GM11168 (cell line): ENCODE measurements around the gene RENBP.

Source experiments
- in situ Hi-C: fragments of 300-500 bp; cut with MboI; formaldehyde crosslinking; loops from one replicate; pipeline ENCODE4 v1.12.0; 2022; ENCODE audit warnings: low sequenced_read_pairs; ENCODE audit not compliant: unreplicated experiment

Gene RENBP

DNA sequence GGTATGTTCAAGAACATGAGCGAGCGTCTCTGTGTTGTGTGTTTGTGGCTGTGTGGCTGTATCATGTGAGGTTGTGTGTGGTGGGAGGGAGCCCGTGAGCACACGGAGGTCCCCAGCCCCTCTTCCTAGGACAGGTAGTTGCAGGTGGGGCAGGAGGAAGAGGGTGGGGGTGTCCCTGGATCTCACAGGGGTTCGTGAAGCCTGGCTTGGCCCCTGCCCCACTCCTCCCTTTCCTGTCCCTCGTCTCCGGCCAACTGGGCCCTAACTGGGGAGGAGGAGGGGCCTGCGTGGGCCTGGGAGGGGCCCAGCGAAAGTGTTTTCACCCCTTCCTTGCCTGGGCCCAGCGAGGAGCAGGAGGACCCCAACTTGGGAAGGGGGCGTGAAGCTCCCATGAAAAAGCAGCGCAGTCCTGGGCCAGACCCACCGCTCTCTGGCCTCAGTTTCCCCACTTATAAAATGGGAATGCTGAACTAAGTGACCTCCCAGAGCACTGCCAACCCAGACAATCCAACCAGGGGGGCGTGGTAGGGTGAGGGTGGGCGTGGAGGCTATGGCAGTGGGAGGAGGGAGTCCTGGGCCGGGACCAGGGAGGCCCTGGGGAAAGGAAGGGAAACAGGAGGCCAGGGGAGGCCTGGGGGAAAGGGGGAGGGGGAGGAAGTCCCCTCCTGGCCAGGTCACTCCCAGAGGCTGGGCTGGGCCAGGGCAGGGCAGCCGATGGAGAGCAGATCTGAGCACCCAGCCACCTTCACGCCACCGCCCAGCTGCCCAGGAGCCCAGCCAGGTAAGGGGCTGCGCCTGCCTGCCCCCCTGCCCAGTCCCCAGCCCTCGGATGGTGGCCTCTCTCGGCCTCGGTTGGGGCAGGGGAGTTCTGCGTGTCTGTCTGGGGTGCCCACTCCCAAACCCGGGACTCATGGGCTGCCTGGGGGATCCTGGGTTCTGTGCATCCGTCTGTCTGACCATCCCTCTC lies 40.2 kb downstream of the RENBP start, which contains the start of gene AVPR2:
Gene AVPR2 (plus strand): TSS at position 683 of the 967 bp plus-strand sequence. CDS start 473 bp downstream, outside the sequence.
- in situ Hi-C loops, result no loop called here

DNA sequence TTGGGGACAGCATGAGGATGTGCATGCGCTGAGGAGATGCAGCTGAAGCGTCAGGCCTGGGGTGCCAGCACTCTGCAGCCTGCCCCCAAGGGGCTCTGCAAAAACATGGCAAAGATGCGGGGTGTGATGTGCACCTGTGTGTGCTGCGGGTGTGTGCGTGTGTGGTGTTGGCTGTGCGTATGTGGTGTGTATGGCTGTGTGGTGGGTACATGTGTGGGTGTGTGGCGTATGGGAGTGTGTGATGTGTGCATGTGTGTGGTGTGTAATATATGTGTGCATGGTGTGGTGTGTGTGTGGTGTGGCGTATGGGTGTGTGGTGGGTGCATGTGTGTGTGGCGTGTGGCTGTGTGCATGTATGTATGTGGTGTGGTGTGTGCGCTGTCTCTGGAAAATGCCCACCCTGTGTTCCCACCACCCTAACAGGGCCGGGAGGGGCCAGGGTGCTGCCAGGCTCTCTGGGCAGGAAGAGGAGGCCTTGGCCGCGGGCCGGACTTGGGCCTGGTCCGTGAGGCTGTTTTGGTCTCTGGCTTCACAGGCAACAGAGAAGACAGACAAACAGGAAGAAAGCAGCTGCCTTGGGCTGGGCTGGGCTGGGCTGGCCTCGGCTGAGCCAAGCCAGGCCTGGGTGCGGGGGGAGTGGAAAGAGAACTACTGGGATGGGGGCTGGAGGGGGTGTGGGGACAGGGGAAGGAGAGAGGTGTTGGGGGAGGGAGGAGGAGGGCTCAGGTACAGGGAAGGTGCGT lies 41.0 kb downstream of the RENBP start:
- in situ Hi-C loops, result no loop called here

DNA sequence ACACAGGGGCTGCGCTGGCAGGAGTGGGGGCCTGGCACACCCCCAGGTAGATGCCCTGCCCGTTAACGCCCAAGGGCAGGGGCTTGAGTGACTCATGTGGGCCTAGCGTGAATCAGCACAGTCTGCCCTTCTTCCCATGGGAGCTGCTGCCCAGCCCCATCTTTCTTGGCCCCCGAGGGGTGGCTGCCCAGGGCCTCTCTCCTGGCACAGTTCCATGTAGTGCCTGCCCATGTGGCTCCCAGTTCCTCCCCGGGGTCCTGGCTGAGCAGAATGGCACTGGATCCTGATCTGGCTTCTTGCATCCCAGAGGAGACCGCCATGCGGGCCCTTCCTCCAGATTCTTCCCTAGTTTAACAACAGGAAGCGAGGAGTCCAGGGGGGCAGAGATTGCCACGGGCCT lies 42.1 kb downstream of the RENBP start:
- in situ Hi-C loops, result no loop called here

GRCh38 chrX:153901753-153902140 lies 42.7 kb downstream of the RENBP start:
- in situ Hi-C loops, result no loop called here

DNA sequence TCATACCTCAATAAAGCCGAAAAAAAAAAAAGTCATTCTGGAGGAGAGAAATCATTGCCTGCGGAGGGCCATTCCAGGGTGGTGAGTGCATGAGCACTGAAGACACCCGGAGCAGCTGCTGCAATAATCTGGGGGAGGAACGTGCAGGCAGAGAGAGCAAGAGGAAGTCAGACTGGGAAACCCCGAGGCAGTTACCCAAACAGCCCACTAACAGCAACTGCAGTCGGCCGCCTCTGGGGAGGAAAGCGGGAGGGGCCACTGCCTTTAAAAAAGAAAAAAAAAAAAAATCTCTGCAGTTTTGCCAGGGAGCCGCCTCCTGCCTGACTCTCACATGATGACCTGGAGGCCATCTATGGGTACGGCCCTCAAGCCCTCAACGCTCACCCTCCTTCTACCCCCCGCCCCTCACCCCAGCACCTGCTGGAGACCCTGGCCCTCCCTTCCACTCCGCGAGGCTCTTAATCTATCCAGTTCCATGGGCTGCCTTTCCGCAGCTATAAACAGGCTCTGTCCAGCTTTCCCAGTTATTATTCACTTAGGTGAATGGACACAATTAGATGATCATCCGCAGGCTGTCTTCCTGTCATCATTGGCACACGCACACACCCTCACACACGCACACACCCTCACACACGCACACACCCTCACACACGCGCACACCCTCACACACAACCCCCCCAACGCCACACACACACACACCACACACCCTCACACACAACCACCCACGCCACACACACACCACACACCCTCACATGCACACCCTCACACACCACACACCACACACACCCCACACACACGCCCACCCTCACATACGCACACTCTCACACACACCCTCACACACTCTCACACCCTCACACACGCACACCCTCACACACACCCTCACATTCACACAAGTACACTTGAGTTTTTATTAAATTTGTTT lies 43.4 kb downstream of the RENBP start:
- in situ Hi-C loops, result no loop called here

DNA sequence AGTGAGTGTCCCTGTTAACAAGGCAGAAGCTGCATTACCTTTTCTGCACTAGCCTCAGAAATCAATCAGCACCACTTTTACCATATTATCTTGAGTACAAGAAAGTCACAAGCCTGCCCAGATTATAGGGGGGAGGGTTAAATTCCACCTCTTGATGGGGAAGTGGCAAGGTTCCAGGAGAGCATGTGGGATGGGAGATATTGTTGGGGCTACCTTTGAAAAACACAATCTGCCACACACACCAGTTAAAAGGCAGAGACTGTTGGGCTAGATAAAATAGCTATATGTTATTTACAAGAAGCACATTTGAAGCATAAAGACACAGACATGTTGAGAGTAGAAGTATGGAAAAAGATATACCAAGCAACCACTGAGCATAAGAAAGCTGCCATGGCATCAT lies 46.5 kb downstream of the RENBP start:
- in situ Hi-C loops, result no loop called here

DNA sequence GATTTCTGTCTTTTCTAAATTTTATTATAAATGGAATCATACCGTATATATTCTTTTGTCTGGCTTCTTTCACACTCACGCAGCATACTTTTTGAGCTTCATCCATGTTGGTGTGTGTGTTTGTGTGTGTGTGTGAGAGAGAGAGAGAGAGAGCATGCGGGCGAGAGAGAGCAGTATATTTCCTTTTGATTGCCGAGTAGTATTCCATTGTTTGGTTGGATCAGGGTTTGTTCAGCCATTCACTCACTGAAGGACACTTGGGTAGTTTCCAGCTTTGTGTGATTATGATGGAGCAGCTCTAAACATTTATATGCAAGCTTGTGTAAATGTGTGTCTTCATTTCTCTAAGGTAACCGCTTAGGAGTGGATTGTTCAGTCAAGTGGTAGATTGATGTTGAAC lies 55.3 kb downstream of the RENBP start:
- in situ Hi-C loops, result no loop called here

- in situ Hi-C loops, result no loop called here
Measured at GRCh38 chrX:153888344-153888743, 56.1 kb downstream of the RENBP start.

DNA sequence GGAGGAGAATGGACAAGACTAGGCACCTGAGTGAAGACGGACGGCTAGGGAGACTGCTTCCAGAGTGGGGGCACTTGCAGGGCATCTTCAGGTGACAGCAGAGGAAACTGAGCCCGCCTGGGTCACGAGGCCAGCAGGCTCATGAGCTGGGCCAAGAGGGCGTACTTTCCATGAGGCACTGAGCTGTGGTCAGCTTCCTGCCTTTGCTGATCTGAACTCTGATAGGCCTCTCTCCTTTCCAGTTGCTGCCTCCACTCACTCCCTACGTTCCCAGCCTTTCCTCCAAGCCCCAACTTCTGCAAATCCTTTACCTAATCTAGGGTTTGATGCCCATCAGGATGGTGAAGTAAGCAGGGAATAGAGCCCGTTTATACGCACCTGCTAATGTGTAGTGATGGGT lies 57.1 kb downstream of the RENBP start:
- in situ Hi-C loops, result no loop called here

- in situ Hi-C loops, result no loop called here
Measured at GRCh38 chrX:153886915-153887314, 57.5 kb downstream of the RENBP start.

GRCh38 chrX:153885968-153886903 lies 58.2 kb downstream of the RENBP start, which contains the start of gene L1CAM:
Gene L1CAM (minus strand): TSS chrX:153886173. CDS start chrX:153875836, 10,337 bp downstream.
- in situ Hi-C loops, result no loop called here
